ENCODE data around the gene URB1. TPM values are rescaled to one million over a fixed set of nuclear protein-coding genes. Genes with fewer than 3 reads are reported as not detected.
A peak's percentile ranks its signal among the peaks of the same experiment; 100 is the strongest.
"Not testable (repeated sequence)": the region's sequence is repeated elsewhere in the genome, so short reads cannot be mapped to it uniquely, and the experiment has no call there.

URB1 gene
- total RNA-seq, 1 experiment from 2014 or later = 20.9 TPM

GRCh38 chr21:32413697-32414578 is 21.1 kb upstream of the URB1 start:
- peak; percentile 46 for DNase-seq (ENCODE audit: low spot score)
- in situ Hi-C loops (cut with HindIII; ENCODE audit: low sequenced_read_pairs) = no loop called here

- in situ Hi-C loops (cut with HindIII; ENCODE audit: low sequenced_read_pairs) = no loop called here
- peak; percentile 73 for DNase-seq (ENCODE audit: low spot score)
These were observed 20.2 kb upstream of the URB1 start for GRCh38 chr21:32413015-32413504.

- DNase-seq (ENCODE audit: low spot score) = peak; percentile 49
These were observed 19.6 kb upstream of the URB1 start, which contains the start of gene EVA1C for GRCh38 chr21:32412162-32413014. TSS of gene EVA1C (plus strand) at chr21:32412706. CDS start at chr21:32412854, 148 bp downstream.

GRCh38 chr21:32411350-32412161 is 18.7 kb upstream of the URB1 start:
- peak; percentile 77 for DNase-seq (ENCODE audit: low spot score)

More at GRCh38 chr21:32412162-32413014, 19.6 kb upstream of the URB1 start, which contains the start of gene EVA1C:
- in situ Hi-C loops (cut with HindIII; ENCODE audit: low sequenced_read_pairs) = no loop called here

GRCh38 chr21:32410916-32411315 is 18.1 kb upstream of the URB1 start:
- DNase-seq (ENCODE audit: low spot score) = peak; percentile 43
- in situ Hi-C loops (cut with HindIII; ENCODE audit: low sequenced_read_pairs) = no loop called here

More at GRCh38 chr21:32411350-32412161, 18.7 kb upstream of the URB1 start:
- in situ Hi-C loops (cut with HindIII; ENCODE audit: low sequenced_read_pairs) = no loop called here

GRCh38 chr21:32410291-32410690 is 17.5 kb upstream of the URB1 start:
- in situ Hi-C loops (cut with HindIII; ENCODE audit: low sequenced_read_pairs) = no loop called here
- DNase-seq (ENCODE audit: low spot score) = no peak

- in situ Hi-C loops (cut with HindIII; ENCODE audit: low sequenced_read_pairs) = no loop called here
- DNase-seq (ENCODE audit: low spot score) = no peak
These were observed 13.6 kb upstream of the URB1 start for GRCh38 chr21:32406405-32406804.

- in situ Hi-C loops (cut with HindIII; ENCODE audit: low sequenced_read_pairs) = no loop called here
- peak; percentile 64 for DNase-seq (ENCODE audit: low spot score)
These were observed 10.5 kb upstream of the URB1 start for GRCh38 chr21:32403201-32403777.

- no peak for DNase-seq (ENCODE audit: low spot score)
- in situ Hi-C loops (cut with HindIII; ENCODE audit: low sequenced_read_pairs) = no loop called here
These were observed 827 bp upstream of the URB1 start for GRCh38 chr21:32393677-32394001.

- in situ Hi-C loops (cut with HindIII; ENCODE audit: low sequenced_read_pairs) = no loop called here
- DNase-seq (ENCODE audit: low spot score) = peak; percentile 4
These were observed 423 bp downstream of the URB1 start for GRCh38 chr21:32392299-32392879.

GRCh38 chr21:32391755-32392154 is 1.1 kb downstream of the URB1 start:
- DNase-seq (ENCODE audit: low spot score) = no peak
- in situ Hi-C loops (cut with HindIII; ENCODE audit: low sequenced_read_pairs) = no loop called here

GRCh38 chr21:32390537-32391224 is 2.1 kb downstream of the URB1 start:
- in situ Hi-C loops (cut with HindIII; ENCODE audit: low sequenced_read_pairs); DNase-seq (ENCODE audit: low spot score): not testable (repeated sequence)

- in situ Hi-C loops (cut with HindIII; ENCODE audit: low sequenced_read_pairs) = no loop called here
- DNase-seq (ENCODE audit: low spot score) = no peak
These were observed 3.3 kb downstream of the URB1 start for GRCh38 chr21:32389337-32390015.

GRCh38 chr21:32388306-32388705 is 4.5 kb downstream of the URB1 start:
- no peak for DNase-seq (ENCODE audit: low spot score)
- in situ Hi-C loops (cut with HindIII; ENCODE audit: low sequenced_read_pairs) = no loop called here

- in situ Hi-C loops (cut with HindIII; ENCODE audit: low sequenced_read_pairs) = no loop called here
- DNase-seq (ENCODE audit: low spot score) = no peak
These were observed 5.7 kb downstream of the URB1 start for GRCh38 chr21:32387151-32387550.

- no peak for DNase-seq (ENCODE audit: low spot score)
- in situ Hi-C loops (cut with HindIII; ENCODE audit: low sequenced_read_pairs) = no loop called here
These were observed 6.5 kb downstream of the URB1 start for GRCh38 chr21:32386195-32386870.

- in situ Hi-C loops (cut with HindIII; ENCODE audit: low sequenced_read_pairs) = no loop called here
- no peak for DNase-seq (ENCODE audit: low spot score)
These were observed 9.0 kb downstream of the URB1 start for GRCh38 chr21:32383812-32384211.

All from G401 (cell line).